H1 (cell line): ENCODE data around the gene ACTR1B. TPM values are rescaled to one million over a fixed set of nuclear protein-coding genes. Genes with fewer than 3 reads are reported as not detected.
A peak's percentile ranks its signal among the peaks of the same experiment; 100 is the strongest.

ENCODE experiments used
- CTCF ChIA-PET: fragments of 300-600 bp; sonication (Branson Sonifier 250); formaldehyde crosslinking; loops from one replicate; lab custom pipeline; 2021; ENCODE audit not compliant: partially characterized antibody; lab: Charles Lee
- POLR2A ChIA-PET: fragments of 300-600 bp; sonication (Branson Sonifier 250); formaldehyde crosslinking; loops from one replicate; lab custom pipeline; 2021; ENCODE audit warnings: inconsistent platforms; ENCODE audit not compliant: partially characterized antibody; lab: Charles Lee
- DNase-seq, 2 experiments: peaks; one replicate each; pipeline versions ENCODE4 v3.0.0 to v3.0.0-alpha.2; 2010 to 2022; ENCODE audit warnings: low spot score in 2 of 2, low read depth in 1 of 2, mixed read lengths in 1 of 2
- FAIRE-seq: peaks from 2 replicates; lab custom pipeline; 2011; peaks lifted over from hg19 to GRCh38; lab: Jason Lieb, UNC
- H2AFZ ChIP-seq: 2 replicates; pipeline ENCODE4 v1.8.1; 2012; ENCODE audit warnings: low read length, inconsistent platforms
- H2AK5ac ChIP-seq: 2 replicates; pipeline ENCODE4 v1.6.1; 2013; ENCODE audit warnings: low read depth, low read length
- H2BK120ac ChIP-seq: replicated peaks from 2 replicates; pipeline ENCODE3; 2013; ENCODE audit warnings: low read depth, low read length, inconsistent platforms
- H2BK12ac ChIP-seq: 2 replicates; pipeline ENCODE4 v1.6.1; 2013; ENCODE audit warnings: low read depth, low read length
- H2BK15ac ChIP-seq: 2 replicates; pipeline ENCODE4 v1.6.1; 2013; ENCODE audit warnings: low read length
- H2BK20ac ChIP-seq: 2 replicates; pipeline ENCODE4 v1.6.1; 2013; ENCODE audit warnings: low read length
- H2BK5ac ChIP-seq: 2 replicates; pipeline ENCODE4 v1.6.1; 2013; ENCODE audit warnings: low read depth, low read length
- H3K14ac ChIP-seq: 2 replicates; pipeline ENCODE4 v1.6.1; 2013; ENCODE audit warnings: inconsistent platforms; ENCODE audit not compliant: insufficient read length
- H3K18ac ChIP-seq: 2 replicates; pipeline ENCODE4 v1.6.1; 2013; ENCODE audit warnings: low read length; ENCODE audit errors: extremely low read depth
- H3K23ac ChIP-seq: 2 replicates; pipeline ENCODE4 v1.6.1; 2013; ENCODE audit warnings: inconsistent platforms; ENCODE audit not compliant: insufficient read length
- H3K23me2 ChIP-seq: 2 replicates; pipeline ENCODE4 v1.6.1; 2013; ENCODE audit warnings: low read depth, low read length
- H3K27ac ChIP-seq: 2 replicates; pipeline ENCODE4 v1.6.1; 2011; ENCODE audit warnings: low read depth, low read length, inconsistent platforms
- H3K27me3 ChIP-seq, 4 experiments: replicated peaks in 1 of 4; 1 replicate in 1 of 4; 2 replicates in 3 of 4; pipeline versions ENCODE4 v1.6.1 to v1.8.1; 2011 to 2013; ENCODE audit warnings: low read length in 3 of 4, mild to moderate bottlenecking in 3 of 4, inconsistent platforms in 2 of 4, mixed read lengths in 2 of 4, moderate library complexity in 1 of 4; ENCODE audit not compliant: control insufficient read depth in 3 of 4, insufficient read depth in 3 of 4; ENCODE audit errors: extremely low read depth in 1 of 4
- H3K36me3 ChIP-seq, 4 experiments: 2 replicates each; pipeline versions ENCODE4 v1.6.1 to v1.8.1; 2011 to 2013; ENCODE audit warnings: mild to moderate bottlenecking in 4 of 4, low read length in 3 of 4, moderate library complexity in 2 of 4, control low read depth in 1 of 4, inconsistent platforms in 1 of 4; ENCODE audit not compliant: insufficient read depth in 4 of 4, control insufficient read depth in 2 of 4
- H3K4ac ChIP-seq: replicated peaks from 2 replicates; pipeline ENCODE3; 2013; ENCODE audit warnings: low read length, low read depth, mixed read lengths, inconsistent platforms; ENCODE audit not compliant: insufficient read length
- H3K4me1 ChIP-seq, 4 experiments: replicated peaks in 1 of 4; 1 replicate in 1 of 4; 2 replicates in 3 of 4; pipeline versions ENCODE4 v1.6.1 to v1.8.1; 2011 to 2013; ENCODE audit warnings: low read length in 3 of 4, inconsistent platforms in 2 of 4, mixed read lengths in 1 of 4; ENCODE audit not compliant: insufficient read depth in 4 of 4, control insufficient read depth in 3 of 4
- H3K4me2 ChIP-seq, 2 experiments: 2 replicates each; pipeline versions ENCODE4 v1.6.1 to v1.8.1; 2011 to 2013; ENCODE audit warnings: low read depth in 2 of 2, low read length in 2 of 2, control low read depth in 1 of 2, inconsistent platforms in 1 of 2, mild to moderate bottlenecking in 1 of 2; ENCODE audit not compliant: insufficient read depth in 1 of 2
- H3K4me3 ChIP-seq, 4 experiments: fragments of 200-600, 300-600 bp in 1 of 4; sonication (generic), shearing (Covaris generic), sonication (Bioruptor Twin) in 1 of 4; 2 replicates each; pipeline versions ENCODE4 v1.5.1 to v1.8.1; 2011 to 2016; ENCODE audit warnings: low read length in 4 of 4, low read depth in 3 of 4, control low read depth in 2 of 4, inconsistent platforms in 2 of 4, mild to moderate bottlenecking in 2 of 4, mixed read lengths in 1 of 4, moderate library complexity in 1 of 4; ENCODE audit not compliant: insufficient read depth in 2 of 4; ENCODE audit errors: extremely low read depth in 1 of 4
- H3K56ac ChIP-seq: replicated peaks from 2 replicates; pipeline ENCODE3; 2013; ENCODE audit warnings: low read depth, mild to moderate bottlenecking, mixed read lengths, low read length, inconsistent platforms; ENCODE audit not compliant: insufficient read length
- H3K79me1 ChIP-seq: 2 replicates; pipeline ENCODE4 v1.6.1; 2013; ENCODE audit warnings: low read depth, low read length, control low read depth
- H3K79me2 ChIP-seq, 2 experiments: 2 replicates each; pipeline versions ENCODE4 v1.6.1 to v1.8.1; 2012 to 2013; ENCODE audit warnings: low read length in 2 of 2, mild to moderate bottlenecking in 2 of 2, inconsistent platforms in 1 of 2; ENCODE audit not compliant: insufficient read depth in 2 of 2, control insufficient read depth in 1 of 2
- H3K9ac ChIP-seq, 4 experiments: replicated peaks in 1 of 4; 1 replicate in 1 of 4; 2 replicates in 3 of 4; pipeline versions ENCODE4 v1.6.1 to v1.8.1; 2011 to 2013; ENCODE audit warnings: low read depth in 3 of 4, low read length in 3 of 4, control low read depth in 2 of 4, mild to moderate bottlenecking in 2 of 4, moderate library complexity in 2 of 4, inconsistent platforms in 1 of 4; ENCODE audit errors: extremely low read depth in 1 of 4
- H3K9me3 ChIP-seq, 2 experiments: 2 replicates each; pipeline versions ENCODE4 v1.6.1 to v1.8.1; 2012 to 2013; ENCODE audit warnings: mild to moderate bottlenecking in 2 of 2, moderate library complexity in 2 of 2, control low read depth in 1 of 2, inconsistent platforms in 1 of 2, low read depth in 1 of 2, low read length in 1 of 2, mixed read lengths in 1 of 2; ENCODE audit not compliant: insufficient read depth in 2 of 2
- H4K20me1 ChIP-seq, 2 experiments: replicated peaks in 1 of 2; 2 replicates each; pipeline versions ENCODE3 to v1.8.1; 2011 to 2013; ENCODE audit warnings: inconsistent platforms in 2 of 2, low read length in 2 of 2, mild to moderate bottlenecking in 1 of 2; ENCODE audit not compliant: insufficient read depth in 2 of 2, control insufficient read depth in 1 of 2
- H4K5ac ChIP-seq: 2 replicates; pipeline ENCODE4 v1.6.1; 2013; ENCODE audit warnings: low read length, low read depth, mixed read lengths, inconsistent platforms; ENCODE audit not compliant: insufficient read length
- H4K8ac ChIP-seq: 2 replicates; pipeline ENCODE4 v1.8.0; 2013; ENCODE audit warnings: mild to moderate bottlenecking, moderate library complexity, low read length, inconsistent platforms; ENCODE audit not compliant: insufficient read depth; ENCODE audit errors: extremely low read depth
- H4K91ac ChIP-seq: replicated peaks from 2 replicates; pipeline ENCODE3; 2013; ENCODE audit warnings: low read length, mixed read lengths, inconsistent platforms; ENCODE audit not compliant: insufficient read length
- CBX5 ChIP-seq: fragments of 300-800, 300-1000 bp; sonication (generic); IDR thresholded peaks from 2 replicates; pipeline ENCODE4 v1.7.1; 2016; ENCODE audit warnings: antibody characterized with exemption, low read length, low read depth
- WGBS, 2 experiments: shearing (Covaris generic) in 1 of 2; methylation state at CpG; one replicate each; pipeline versions ENCODE4 v1.1.6 to v1.1.7; 2013 to 2015; ENCODE audit warnings: low lambda C conversion rate in 2 of 2, mixed read lengths in 2 of 2, inconsistent platforms in 1 of 2, low coverage in 1 of 2, missing lambda C conversion rate in 1 of 2; ENCODE audit not compliant: insufficient replicate concordance in 2 of 2, insufficient coverage in 1 of 2, insufficient read length in 1 of 2; ENCODE audit errors: extremely low coverage in 1 of 2, missing lambda C conversion rate in 1 of 2; 5-methylcytosine and 5-hydroxymethylcytosine counted together
- polyA plus RNA-seq, 7 experiments: library from polyadenylated mRNA; depleted of rRNA in 3 of 7; stranded (reverse) in 5 of 7; unstranded in 2 of 7; fragments of >200 nt in 5 of 7; fragments of 200-250 nt in 2 of 7; gene quantifications; 1 replicate in 5 of 7; 2 replicates in 1 of 7; 4 replicates in 1 of 7; pipeline versions ENCODE4 v1.2.1 to v1.2.3, GENCODE V29; 2011 to 2013; ENCODE audit warnings: missing spikeins in 2 of 7, mixed read lengths in 2 of 7
- total RNA-seq: library from RNA; stranded (reverse); fragmentation: NEBNext Ultra II Directional; extraction: Animal tissue kit (Norgen Biotek cat#: 25700); gene quantifications from 2 replicates; pipeline ENCODE4 v1.2.1, GENCODE V29; 2021
- TF ChIP-seq, protein P1 (sequence below), 3 experiments: IDR thresholded peaks; 1 replicate in 2 of 3; 2 replicates in 1 of 3; pipeline versions ENCODE4 v1.5.1 to v1.6.1; 2011; ENCODE audit warnings: low read length in 3 of 3, mild to moderate bottlenecking in 3 of 3, inconsistent platforms in 2 of 3, low read depth in 1 of 3, moderate library complexity in 1 of 3; ENCODE audit not compliant: insufficient read depth in 1 of 3; ENCODE audit errors: control extremely low read depth in 1 of 3

ACTR1B gene
- total and polyA plus RNA-seq, 2 of the 8 experiments (the other 6 are each of a cell fraction or from before 2014, with no cell fraction given), result 40.7 to 56.0 TPM

DNA sequence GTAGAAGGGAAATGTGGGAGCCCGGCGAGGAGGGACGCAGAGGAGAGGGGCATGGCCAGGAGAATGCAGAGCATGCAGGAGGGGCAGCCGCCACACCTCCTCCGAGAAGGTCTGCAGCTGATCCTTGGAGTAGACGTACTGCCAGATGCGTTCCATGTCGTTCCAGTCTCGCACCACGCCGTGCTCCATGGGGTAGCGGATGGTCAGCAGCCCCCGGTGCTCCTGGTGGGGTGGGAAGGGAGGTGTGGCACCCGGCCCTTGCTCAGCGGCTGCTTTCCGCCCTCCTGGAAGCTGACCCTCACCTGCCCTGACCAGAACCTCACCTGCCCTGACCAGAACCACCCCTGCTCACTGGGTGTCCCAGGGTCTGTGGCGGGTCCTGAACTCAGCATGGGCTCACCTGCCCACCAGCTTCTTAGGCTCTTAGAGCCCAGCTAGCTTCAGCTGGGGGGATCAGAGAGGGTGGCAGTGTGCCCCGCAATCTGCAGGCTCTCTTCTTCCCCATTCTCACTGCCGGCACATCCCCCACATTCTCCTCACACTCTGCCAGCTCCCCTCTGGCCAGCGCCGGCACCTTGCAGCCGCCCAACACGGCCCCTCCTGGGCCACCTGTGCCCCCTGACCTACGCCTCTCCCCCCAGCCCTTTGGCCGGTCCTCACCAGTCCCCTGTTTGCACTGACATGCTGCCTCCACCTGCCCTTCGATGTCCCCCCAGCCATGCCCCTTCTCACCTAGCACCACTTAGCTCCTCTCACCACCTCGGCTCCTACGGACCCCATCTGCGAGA, 4.4 kb downstream of the ACTR1B start:
- Histone ChIP-seq H3K23me2 (peaks cover 7% of the 10 kb centered on the region), H3K4ac (no peak overlapping the region), H3K9me3 (no peaks in the 10 kb centered on the region), H3K9ac (no peak overlapping the region), H3K36me3 (peaks cover 3 to 18% (median 7%) of the 10 kb centered on the region in 4 experiments; a peak in 5 of 8 replicates), H3K14ac (no peak overlapping the region), H3K23ac (no peak overlapping the region), H4K8ac (peak overlapping the region; percentile 60; the same call in 1 of the 2 replicates), H2BK12ac (no peak overlapping the region), H3K4me3 (no peak overlapping the region), H3K18ac (no peak overlapping the region), H4K5ac (no peak overlapping the region), H3K79me2 (peaks cover 0 to 25% of the 10 kb centered on the region in 2 experiments; a peak in 2 of 4 replicates), H2BK5ac (no peak overlapping the region), H2AFZ (no peak overlapping the region), H2BK15ac (no peak overlapping the region), H2AK5ac (no peak overlapping the region), H3K79me1 (peaks cover 8% of the 10 kb centered on the region), H3K56ac (no peak overlapping the region), H3K27ac (no peak overlapping the region), H2BK120ac (no peak overlapping the region), H2BK20ac (no peak overlapping the region), H3K4me2 (no peak overlapping the region), H4K20me1 (peaks cover 0 to 13% of the 10 kb centered on the region in 2 experiments), H3K4me1 (peaks cover 0 to 9% (median 7%) of the 10 kb centered on the region in 4 experiments; a peak in 3 of 7 replicates), H4K91ac (no peak overlapping the region), H3K27me3 (no peaks in the 10 kb centered on the region)
- CTCF ChIA-PET, result interaction anchor here (1.2 to 8.2 kb wide), 4 partner anchors 8 to 69 kb away, joined by 3 to 132 read pairs (median 34); no protein-coding TSS in a partner anchor
- DNase-seq (no peak), FAIRE-seq (no peak)
- WGBS, 2 experiments, result 89% methylated on average over 29 of the region's 29 CpGs; no CpG with 5 or more reads in 1 of the 2 experiments
- POLR2A ChIA-PET, result interaction anchor here (0.7 to 7.9 kb wide), 3 partner anchors 8 to 39 kb away, joined by 3 to 102 read pairs (median 71); partner anchors contain the start of gene COX5B
- TF ChIP-seq, protein P1, sequence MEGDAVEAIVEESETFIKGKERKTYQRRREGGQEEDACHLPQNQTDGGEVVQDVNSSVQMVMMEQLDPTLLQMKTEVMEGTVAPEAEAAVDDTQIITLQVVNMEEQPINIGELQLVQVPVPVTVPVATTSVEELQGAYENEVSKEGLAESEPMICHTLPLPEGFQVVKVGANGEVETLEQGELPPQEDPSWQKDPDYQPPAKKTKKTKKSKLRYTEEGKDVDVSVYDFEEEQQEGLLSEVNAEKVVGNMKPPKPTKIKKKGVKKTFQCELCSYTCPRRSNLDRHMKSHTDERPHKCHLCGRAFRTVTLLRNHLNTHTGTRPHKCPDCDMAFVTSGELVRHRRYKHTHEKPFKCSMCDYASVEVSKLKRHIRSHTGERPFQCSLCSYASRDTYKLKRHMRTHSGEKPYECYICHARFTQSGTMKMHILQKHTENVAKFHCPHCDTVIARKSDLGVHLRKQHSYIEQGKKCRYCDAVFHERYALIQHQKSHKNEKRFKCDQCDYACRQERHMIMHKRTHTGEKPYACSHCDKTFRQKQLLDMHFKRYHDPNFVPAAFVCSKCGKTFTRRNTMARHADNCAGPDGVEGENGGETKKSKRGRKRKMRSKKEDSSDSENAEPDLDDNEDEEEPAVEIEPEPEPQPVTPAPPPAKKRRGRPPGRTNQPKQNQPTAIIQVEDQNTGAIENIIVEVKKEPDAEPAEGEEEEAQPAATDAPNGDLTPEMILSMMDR (IDR thresholded peaks at IDR 0.05; ENCODE audit: control extremely low read depth in 1 of 3, insufficient read depth in 1 of 3, low read depth in 1 of 3, low read length in 3 of 3), result no peak
- TF ChIP-seq CBX5, result no peak
